GM12878 (cell line): ENCODE data around the gene SLC12A5. TPM values are rescaled to one million over a fixed set of nuclear protein-coding genes. Genes with fewer than 3 reads are reported as not detected.
A peak's percentile ranks its signal among the peaks of the same experiment; 100 is the strongest.

Source experiments
- ATAC-seq: fragments of 200-7000 bp; cut with Tn5 transposase; 3 replicates; pipeline ENCODE4 v1.9.1; 2020; ENCODE audit warnings: mild to moderate bottlenecking, moderate library complexity
- BruUV-seq: library from RNA; stranded (reverse); fragments of 400-500 nt; replicated peaks from 2 replicates; lab custom pipeline; 2021; lab: Mats Ljungman, UMichigan
- CTCF ChIA-PET: fragments of 300-600 bp; sonication (Branson Sonifier 250); formaldehyde crosslinking; extraction: SDS; loops from one replicate; lab custom pipeline; 2021; ENCODE audit warnings: inconsistent platforms; lab: Yijun Ruan, JAX
- POLR2A ChIA-PET: fragments of 350-600 bp; formaldehyde crosslinking; extraction: SDS; loops from one replicate; lab custom pipeline; 2021; ENCODE audit warnings: inconsistent platforms; lab: Charles Lee
- RAD21 ChIA-PET: fragments of 300-600 bp; sonication (Branson Sonifier 250); formaldehyde crosslinking; loops from one replicate; lab custom pipeline; 2023; ENCODE audit warnings: antibody characterized with exemption; ENCODE audit not compliant: unreplicated experiment; lab: Charles Lee
- SMC1A ChIA-PET: fragments of 300-600 bp; sonication (Branson Sonifier 250); formaldehyde crosslinking; loops from one replicate; lab custom pipeline; 2023; ENCODE audit not compliant: unreplicated experiment, uncharacterized antibody; lab: Charles Lee
- DNase-seq: peaks from one replicate; pipeline ENCODE4 v3.0.0-alpha.2; 2011; ENCODE audit warnings: low read depth, low spot score
- FAIRE-seq: peaks from 3 replicates; lab custom pipeline; 2011; peaks lifted over from hg19 to GRCh38; lab: Jason Lieb, UNC
- H2AFZ ChIP-seq: 2 replicates; pipeline ENCODE4 v1.6.0; 2011; ENCODE audit warnings: low read depth, low read length, control low read depth; ENCODE audit not compliant: control insufficient read depth
- H3K27ac ChIP-seq: 2 replicates; pipeline ENCODE4 v1.5.1; 2011; ENCODE audit warnings: control low read depth; ENCODE audit not compliant: control insufficient read depth, insufficient read depth
- H3K27me3 ChIP-seq, 2 experiments: replicated peaks in 1 of 2; 2 replicates each; pipeline versions ENCODE4 v1.6.0 to v1.6.1; 2011; ENCODE audit warnings: low read length in 1 of 2; ENCODE audit not compliant: control insufficient read depth in 2 of 2, insufficient read depth in 2 of 2
- H3K36me3 ChIP-seq, 2 experiments: 2 replicates each; pipeline ENCODE4 v1.5.1; 2011; ENCODE audit warnings: low read length in 1 of 2; ENCODE audit not compliant: control insufficient read depth in 2 of 2, insufficient read depth in 2 of 2
- H3K4me1 ChIP-seq: 2 replicates; pipeline ENCODE4 v1.6.1; 2011; ENCODE audit warnings: mild to moderate bottlenecking, low read length, moderate library complexity, mixed read lengths; ENCODE audit not compliant: control insufficient read depth, insufficient read depth
- H3K4me2 ChIP-seq: 2 replicates; pipeline ENCODE4 v1.6.0; 2011; ENCODE audit warnings: control low read depth; ENCODE audit not compliant: control insufficient read depth, insufficient read depth
- H3K4me3 ChIP-seq: fragments of 200-600 bp; sonication (generic); 2 replicates; pipeline ENCODE4 v1.5.1; 2016
- H3K79me2 ChIP-seq: 2 replicates; pipeline ENCODE4 v1.6.0; 2011; ENCODE audit warnings: low read length; ENCODE audit not compliant: control insufficient read depth, insufficient read depth
- H3K9ac ChIP-seq: 2 replicates; pipeline ENCODE4 v1.8.0; 2011; ENCODE audit warnings: low read length, control low read depth, mixed read lengths; ENCODE audit not compliant: control insufficient read depth, insufficient read depth
- H3K9me3 ChIP-seq: replicated peaks from 3 replicates; pipeline ENCODE4 v1.5.1; 2011; ENCODE audit warnings: mild to moderate bottlenecking, low read length; ENCODE audit not compliant: control insufficient read depth, insufficient read depth
- H4K20me1 ChIP-seq: 2 replicates; pipeline ENCODE4 v1.6.0; 2011; ENCODE audit not compliant: control insufficient read depth, insufficient read depth
- ASH2L ChIP-seq: fragments of 300-600, 200-600 bp; sonication (generic); IDR thresholded peaks from 2 replicates; pipeline ENCODE4 v1.6.1; 2017; ENCODE audit warnings: low read depth, mild to moderate bottlenecking, borderline replicate concordance
- BMI1 ChIP-seq: fragments of 450-650 bp; IDR thresholded peaks from 2 replicates; pipeline ENCODE4 v1.6.1; 2016; ENCODE audit warnings: mild to moderate bottlenecking, moderate library complexity, borderline replicate concordance
- CREB1 ChIP-seq: IDR thresholded peaks from 2 replicates; pipeline ENCODE4 v1.6.1; 2012; ENCODE audit warnings: low read depth, mild to moderate bottlenecking, inconsistent platforms
- CREM ChIP-seq: IDR thresholded peaks from 2 replicates; pipeline ENCODE4 v1.6.1; 2014; ENCODE audit warnings: antibody characterized with exemption, low read depth
- EED ChIP-seq: sonication (generic); IDR thresholded peaks from 2 replicates; pipeline ENCODE4 v1.6.1; 2016; ENCODE audit warnings: antibody characterized with exemption, low read depth
- EGR1 ChIP-seq, 2 experiments: IDR thresholded peaks; 1 replicate in 1 of 2; 2 replicates in 1 of 2; pipeline ENCODE4 v1.6.1; 2011 to 2012; ENCODE audit warnings: low read depth in 2 of 2, low read length in 2 of 2, borderline replicate concordance in 1 of 2, mild to moderate bottlenecking in 1 of 2, moderate library complexity in 1 of 2
- ETV6 ChIP-seq, 2 experiments: fragments of 450-650 bp in 1 of 2; IDR thresholded peaks in 1 of 2; conservative IDR thresholded peaks in 1 of 2; 2 replicates each; pipeline ENCODE4 v1.6.1; 2014; ENCODE audit warnings: antibody characterized with exemption in 1 of 2, borderline replicate concordance in 1 of 2, low read depth in 1 of 2, mild to moderate bottlenecking in 1 of 2, moderate library complexity in 1 of 2
- GATAD2B ChIP-seq: fragments of 450-650 bp; conservative IDR thresholded peaks from 2 replicates; pipeline ENCODE4 v1.6.1; 2017; ENCODE audit warnings: low read depth, mild to moderate bottlenecking, moderate library complexity
- MTA2 ChIP-seq: fragments of 450-650 bp; IDR thresholded peaks from 2 replicates; pipeline ENCODE4 v1.6.1; 2016; ENCODE audit warnings: low read depth, mild to moderate bottlenecking, moderate library complexity
- NR2C2 ChIP-seq: IDR thresholded peaks from 2 replicates; pipeline ENCODE4 v1.6.1; 2011; ENCODE audit warnings: borderline replicate concordance, low read depth; ENCODE audit not compliant: control insufficient read depth, insufficient read length
- NR2F1 ChIP-seq: fragments of 450-650 bp; conservative IDR thresholded peaks from 2 replicates; pipeline ENCODE4 v1.6.1; 2017; ENCODE audit warnings: mild to moderate bottlenecking
- RELA ChIP-seq: fragments of 450-650 bp; IDR thresholded peaks from 2 replicates; pipeline ENCODE4 v1.8.0; 2014; ENCODE audit warnings: borderline replicate concordance; ENCODE audit not compliant: partially characterized antibody
- SP1 ChIP-seq: IDR thresholded peaks from one replicate; pipeline ENCODE4 v1.6.1; 2011; ENCODE audit warnings: low read depth, low read length
- SREBF2 ChIP-seq: IDR thresholded peaks from 2 replicates; pipeline ENCODE4 v1.6.1; 2012; ENCODE audit warnings: mild to moderate bottlenecking, low read length
- TCF12 ChIP-seq: IDR thresholded peaks from 2 replicates; pipeline ENCODE4 v1.6.1; 2011; ENCODE audit warnings: low read depth, mild to moderate bottlenecking, low read length
- ZNF24 ChIP-seq: fragments of 450-650 bp; IDR thresholded peaks from 2 replicates; pipeline ENCODE4 v1.6.1; 2017; ENCODE audit warnings: antibody characterized with exemption, mild to moderate bottlenecking
- ZNF274 ChIP-seq: IDR thresholded peaks from one replicate; pipeline ENCODE4 v1.8.0; 2011; ENCODE audit not compliant: insufficient read length, insufficient read depth
- WGBS: methylation state at CpG from one replicate; pipeline ENCODE4 v1.1.6; 2016; ENCODE audit warnings: low lambda C conversion rate; ENCODE audit not compliant: insufficient replicate concordance, insufficient coverage; ENCODE audit errors: missing lambda C conversion rate; 5-methylcytosine and 5-hydroxymethylcytosine counted together
- in situ Hi-C: fragments of 300-500 bp; cut with MboI; formaldehyde crosslinking; loops from 9 replicates; pipeline ENCODE4 v1.14.3; 2018; ENCODE audit warnings: mixed read lengths
- intact Hi-C: fragments of 100-400 bp; cut with micrococcal nuclease; formaldehyde crosslinking; loops from one replicate; pipeline ENCODE4 v1.14.2; 2022; ENCODE audit not compliant: unreplicated experiment
- polyA plus RNA-seq, 11 experiments: library from polyadenylated mRNA; depleted of rRNA in 4 of 11; unstranded in 6 of 11; stranded (reverse) in 5 of 11; fragments of >200 nt; fragmentation: Nextera tagmentation in 4 of 11; fragmentation: Illumina TruSeq in 1 of 11; extraction: Ambion mirVana in 4 of 11; extraction: Trizol in 1 of 11; gene quantifications; 1 replicate in 1 of 11; 2 replicates in 10 of 11; pipeline versions ENCODE4 v1.2.1 to v1.2.3, GENCODE V29; 2011 to 2016; ENCODE audit warnings: inconsistent platforms in 2 of 11, missing spikeins in 2 of 11, low read depth in 1 of 11
- total RNA-seq, 4 experiments: library from RNA; depleted of rRNA in 3 of 4; stranded (reverse); fragments of >200 nt in 3 of 4; fragmentation: Illumina TruSeq in 1 of 4; extraction: Trizol in 1 of 4; gene quantifications; 2 replicates each; pipeline versions ENCODE4 v1.2.1 to v1.2.3, GENCODE V29; 2013 to 2021
- TF ChIP-seq, protein P1 (sequence below): fragments of 450-650 bp; IDR thresholded peaks from 2 replicates; pipeline ENCODE4 v1.6.1; 2016; ENCODE audit warnings: mild to moderate bottlenecking

The SLC12A5 gene
- total and polyA plus RNA-seq, 10 of the 15 experiments (the other 5 are each of a cell fraction or from before 2014, with no cell fraction given) = 0.26 to 2.7 (median 1.2) TPM

- ATAC-seq (peak; percentile 78), FAIRE-seq (no peak), DNase-seq (no peak)
- H3K9ac ChIP-seq = no peak overlapping the region
- peaks cover under 1 to 4% of the 10 kb centered on the region in 2 experiments; a peak in 2 of 4 replicates for H3K27me3 ChIP-seq
- WGBS = 26% methylated on average over 39 of the region's 71 CpGs
- no peaks in the 10 kb centered on the region for H3K79me2 ChIP-seq
- ChIA-PET RAD21 (interaction anchor here (0.9 to 1.6 kb wide), 7 partner anchors 7 to 327 kb away, joined by 3 to 11 read pairs (median 3); no protein-coding TSS in a partner anchor), CTCF (interaction anchor here (0.6 to 2.6 kb wide), 23 partner anchors 7 to 385 kb away, joined by 3 to 16 read pairs (median 5); partner anchors contain the start of gene ELMO2), POLR2A (no interaction called here), SMC1A (interaction anchor here (1.1 to 2.9 kb wide), 6 partner anchors 67 to 328 kb away, joined by 3 to 11 read pairs (median 4); no protein-coding TSS in a partner anchor)
- H3K4me2 ChIP-seq = peak overlapping the region; percentile 70
- H4K20me1 ChIP-seq = no peaks in the 10 kb centered on the region
- in situ Hi-C loops (no loop called here), intact Hi-C loops (loop anchor here (1.0 to 2.0 kb wide), 2 partner anchors 111 to 153 kb away; no protein-coding TSS in a partner anchor)
- no peaks in the 10 kb centered on the region for H3K36me3 ChIP-seq
- no peak overlapping the region for H3K27ac ChIP-seq
- H3K4me1 ChIP-seq = no peaks in the 10 kb centered on the region
- peak overlapping the region; percentile 56 for H2AFZ ChIP-seq
- no TSS peak for BruUV-seq
- H3K4me3 ChIP-seq = peak overlapping the region; percentile 72
- H3K9me3 ChIP-seq = no peaks in the 10 kb centered on the region
- peak; percentile 24; the same call in 1 of the 2 replicates for TF ChIP-seq CREM
- no peak for TF ChIP-seq BMI1
- TF ChIP-seq SREBF2 = no peak
- TF ChIP-seq ZNF274 = no peak
- TF ChIP-seq EED = no peak
- no peak for TF ChIP-seq MTA2
- TF ChIP-seq ASH2L = no peak
- TF ChIP-seq RELA = no peak
- no peak for TF ChIP-seq NR2C2
- peak; percentile 95 for TF ChIP-seq ZNF24
- TF ChIP-seq, protein P1, sequence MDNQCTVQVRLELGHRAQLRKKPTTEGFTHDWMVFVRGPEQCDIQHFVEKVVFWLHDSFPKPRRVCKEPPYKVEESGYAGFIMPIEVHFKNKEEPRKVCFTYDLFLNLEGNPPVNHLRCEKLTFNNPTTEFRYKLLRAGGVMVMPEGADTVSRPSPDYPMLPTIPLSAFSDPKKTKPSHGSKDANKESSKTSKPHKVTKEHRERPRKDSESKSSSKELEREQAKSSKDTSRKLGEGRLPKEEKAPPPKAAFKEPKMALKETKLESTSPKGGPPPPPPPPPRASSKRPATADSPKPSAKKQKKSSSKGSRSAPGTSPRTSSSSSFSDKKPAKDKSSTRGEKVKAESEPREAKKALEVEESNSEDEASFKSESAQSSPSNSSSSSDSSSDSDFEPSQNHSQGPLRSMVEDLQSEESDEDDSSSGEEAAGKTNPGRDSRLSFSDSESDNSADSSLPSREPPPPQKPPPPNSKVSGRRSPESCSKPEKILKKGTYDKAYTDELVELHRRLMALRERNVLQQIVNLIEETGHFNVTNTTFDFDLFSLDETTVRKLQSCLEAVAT = no peak
- 0 out of 2 replicates have a peak, but pooled peaks have one; percentile 7 for TF ChIP-seq TCF12
- TF ChIP-seq GATAD2B = no peak
- TF ChIP-seq ETV6 (conservative IDR thresholded peaks at IDR 0.05 in 1 of 2, IDR thresholded peaks at IDR 0.05 in 1 of 2; ENCODE audit: borderline replicate concordance in 1 of 2, low read depth in 1 of 2) = no peak
- TF ChIP-seq EGR1 (IDR thresholded peaks at IDR 0.05; ENCODE audit: borderline replicate concordance in 1 of 2, low read depth in 2 of 2, low read length in 2 of 2) = peak in 1 of 2 experiments; percentile 47; a peak in 1 of 3 replicates
- peak; percentile 51; the same call in 1 of the 2 replicates for TF ChIP-seq NR2F1
- peak; percentile 31 for TF ChIP-seq SP1
- peak; percentile 40; the same call in 1 of the 2 replicates for TF ChIP-seq CREB1
Measured at GRCh38 chr20:46021361-46022359, 7.4 kb upstream of the SLC12A5 start.
